AG04449 (cell line): ENCODE data around the gene UBE2L3.

ENCODE experiments used
- CTCF ChIA-PET: fragments of 350-600 bp; formaldehyde crosslinking; extraction: SDS; loops from one replicate; lab custom pipeline; 2021; ENCODE audit warnings: antibody characterized with exemption; lab: Yijun Ruan, JAX
- POLR2A ChIA-PET: fragments of 400-600, 350-600 bp; formaldehyde crosslinking; extraction: SDS; loops from one replicate; lab custom pipeline; 2020; ENCODE audit warnings: antibody characterized with exemption, inconsistent platforms; lab: Yijun Ruan, JAX
- DNase-seq: peaks from one replicate; pipeline ENCODE4 v3.0.0-alpha.2; 2010; ENCODE audit warnings: low read depth, low spot score
- H3K4me3 ChIP-seq: 2 replicates; pipeline ENCODE4 v1.5.1; 2011; ENCODE audit warnings: low read depth, mild to moderate bottlenecking, control low read depth, low read length
- CTCF ChIP-seq: IDR thresholded peaks from one replicate; pipeline ENCODE4 v1.5.1; 2011; ENCODE audit warnings: mild to moderate bottlenecking, moderate library complexity, low read length, control low read depth, inconsistent platforms; ENCODE audit not compliant: insufficient read depth; ENCODE audit errors: missing control alignments

UBE2L3 gene

GRCh38 chr22:21657020-21657359 lies 89.5 kb downstream of the UBE2L3 start:
- POLR2A ChIA-PET, result no interaction called here
- CTCF ChIA-PET, result interaction anchor here (0.7 to 1.1 kb wide), 2 partner anchors 11 to 16 kb away, joined by 3 to 4 read pairs; no protein-coding TSS in a partner anchor
- H3K4me3 ChIP-seq, result peak overlapping the region; percentile 57
- DNase-seq, result no peak
- no peak for TF ChIP-seq CTCF

GRCh38 chr22:21657360-21658032 lies 90.0 kb downstream of the UBE2L3 start:
- POLR2A ChIA-PET, result no interaction called here
- TF ChIP-seq CTCF, result peak; percentile 14
- no peak for DNase-seq
- CTCF ChIA-PET, result interaction anchor here (0.6 to 1.1 kb wide), 3 partner anchors 11 to 15 kb away, joined by 3 to 5 read pairs (median 3); no protein-coding TSS in a partner anchor
- H3K4me3 ChIP-seq, result peak overlapping the region; percentile 57

- ChIA-PET CTCF (interaction anchor here (1.2 to 1.4 kb wide), 2 partner anchors 17 to 29 kb away, joined by 3 read pairs; no protein-coding TSS in a partner anchor), POLR2A (no interaction called here)
- no peak for DNase-seq
- TF ChIP-seq CTCF, result no peak
- H3K4me3 ChIP-seq, result no peak overlapping the region
These were observed 92.5 kb downstream of the UBE2L3 start for GRCh38 chr22:21659864-21660525.

GRCh38 chr22:21660904-21661303 lies 93.4 kb downstream of the UBE2L3 start:
- H3K4me3 ChIP-seq, result no peak overlapping the region
- CTCF ChIA-PET, result interaction anchor here (1.4 kb wide), 1 partner anchor 30 kb away, joined by 3 read pairs; no protein-coding TSS in a partner anchor
- no peak for DNase-seq
- POLR2A ChIA-PET, result no interaction called here
- no peak for TF ChIP-seq CTCF

GRCh38 chr22:21661991-21662390 lies 94.5 kb downstream of the UBE2L3 start:
- H3K4me3 ChIP-seq, result no peak overlapping the region
- ChIA-PET POLR2A (no interaction called here), CTCF (no interaction called here)
- no peak for DNase-seq
- TF ChIP-seq CTCF, result no peak

- POLR2A ChIA-PET, result no interaction called here
- CTCF ChIA-PET, result interaction anchor here (0.9 to 1.5 kb wide), 2 partner anchors 12 to 17 kb away, joined by 3 to 4 read pairs; no protein-coding TSS in a partner anchor
- TF ChIP-seq CTCF, result no peak
- no peak overlapping the region for H3K4me3 ChIP-seq
- DNase-seq, result no peak
These were observed 96.2 kb downstream of the UBE2L3 start for GRCh38 chr22:21663738-21664137.
